Stomach (tissue), 9 donors: ENCODE results near the gene AP4M1. TPM values are rescaled to one million over a fixed set of nuclear protein-coding genes. Genes with fewer than 3 reads are reported as not detected.

Source experiments
- DNase-seq, 2 donors: peaks; one replicate each; pipeline versions ENCODE4 v3.0.0 to v3.0.0-alpha.2; 2013 to 2019
- H3K27ac ChIP-seq, 5 donors: fragments of 200-600 bp in 4 of 5; sonication (generic) in 4 of 5; one replicate each; pipeline ENCODE4 v1.5.1; 2013 to 2019; ENCODE audit warnings: mild to moderate bottlenecking in 1 of 5, moderate library complexity in 1 of 5
- H3K27me3 ChIP-seq, 3 donors: fragments of 200-600 bp; sonication (generic); one replicate each; pipeline ENCODE4 v1.5.1; 2017 to 2019; ENCODE audit warnings: mixed run types in 1 of 3
- H3K36me3 ChIP-seq, 4 donors: fragments of 200-600 bp; sonication (generic); 1 replicate in 3 of 4; 2 replicates in 1 of 4; pipeline ENCODE4 v1.5.1; 2016 to 2019
- H3K4me1 ChIP-seq, 4 donors: fragments of 200-600 bp; sonication (generic); one replicate each; pipeline ENCODE4 v1.5.1; 2016 to 2019
- H3K4me3 ChIP-seq, 4 donors: fragments of 200-600 bp; sonication (generic) in 3 of 4; one replicate each; pipeline ENCODE4 v1.5.1; 2016 to 2019; ENCODE audit warnings: mild to moderate bottlenecking in 1 of 4
- H3K9me3 ChIP-seq, 4 donors: fragments of 200-600 bp; sonication (generic); one replicate each; pipeline ENCODE4 v1.5.1; 2016 to 2019
- EP300 ChIP-seq: sonication (generic); formaldehyde crosslinking; IDR thresholded peaks from one replicate; pipeline ENCODE4 v1.6.1; 2017; ENCODE audit warnings: antibody characterized with exemption
- POLR2A ChIP-seq, 4 donors: fragments of 450-650 bp; IDR thresholded peaks; one replicate each; pipeline ENCODE4 v1.6.1; 2016; ENCODE audit warnings: antibody characterized with exemption in 4 of 4, control low read depth in 2 of 4, mild to moderate bottlenecking in 1 of 4, moderate library complexity in 1 of 4
- POLR2AphosphoS5 ChIP-seq, 3 donors: sonication (generic); formaldehyde crosslinking; IDR thresholded peaks; one replicate each; pipeline ENCODE4 v1.6.1; 2016; ENCODE audit warnings: antibody characterized with exemption in 3 of 3
- WGBS, 5 donors: extraction: QIAGEN DNeasy Blood & Tissue Kit in 3 of 5; methylation state at CpG; one replicate each; pipeline versions ENCODE4 v1.1.5 to v1.1.7; 2013 to 2018; 5-methylcytosine and 5-hydroxymethylcytosine counted together
- intact Hi-C: fragments of 100-400 bp; cut with DNase I; formaldehyde crosslinking; loops from one replicate; pipeline ENCODE4 v1.15.1; 2023; ENCODE audit warnings: low total_unique reads
- polyA plus RNA-seq, 3 donors: library from polyadenylated mRNA; stranded (reverse); fragments of 200-250 nt; gene quantifications; one replicate each; pipeline ENCODE4 v1.2.3, GENCODE V29; 2013
- total RNA-seq, 5 donors: library from RNA; depleted of rRNA; stranded (reverse); fragments of >200 nt; gene quantifications; one replicate each; pipeline versions ENCODE4 v1.1.0 to v1.2.3, GENCODE V29; 2014 to 2016
- TF ChIP-seq, protein P1 (sequence below), 7 experiments: fragments of 450-650 bp in 4 of 7; fragments of 200-600 bp in 3 of 7; sonication (generic) in 3 of 7; IDR thresholded peaks; one replicate each; pipeline ENCODE4 v1.5.1; 2016 to 2019; ENCODE audit warnings: antibody characterized with exemption in 7 of 7, control low read depth in 2 of 7, mild to moderate bottlenecking in 1 of 7
- donor health status: healthy with polysubstance abuse.
- donor health status: Bipolar disorder and iron deficiency.
- donor health status: healthy.

The AP4M1 gene
- total and polyA plus RNA-seq, 8 donors, result 8.4 to 103 (median 20.5) TPM

DNA sequence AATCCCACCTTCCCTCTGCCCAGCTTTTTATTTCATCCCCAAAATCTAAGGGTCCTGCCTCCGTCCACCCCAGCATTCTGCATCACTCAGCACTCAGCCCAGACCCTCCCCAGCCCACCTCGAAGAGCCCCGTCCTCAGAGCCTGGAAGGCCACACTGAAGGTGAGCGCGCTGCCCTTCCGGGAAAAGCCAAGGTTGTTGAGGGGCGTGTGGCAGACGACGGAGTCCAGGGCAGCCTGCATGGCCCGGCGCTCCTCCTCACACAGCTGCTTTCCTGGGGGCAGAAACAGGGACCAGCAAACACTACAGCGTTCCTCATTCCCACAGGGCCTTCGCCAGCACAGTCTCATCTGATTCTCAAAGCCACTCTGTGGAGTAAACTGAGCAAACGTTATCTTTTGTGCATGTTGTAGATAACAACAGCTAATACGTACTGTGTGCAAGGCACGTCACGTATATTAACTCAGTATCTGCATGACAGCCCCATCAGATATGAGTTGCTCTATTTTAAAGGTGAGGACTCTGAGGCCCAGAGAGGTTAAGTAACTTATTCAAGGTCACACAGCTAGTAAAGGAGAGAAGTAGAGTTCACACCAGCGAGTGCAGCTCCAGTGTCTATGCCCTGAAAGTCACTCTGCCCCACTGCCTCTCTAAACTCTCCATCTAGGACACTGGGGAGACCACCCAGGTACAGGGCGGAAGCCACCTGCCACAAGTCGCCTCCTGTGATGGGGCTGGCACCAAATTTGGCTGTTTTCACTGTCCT lies 54.3 kb downstream of the AP4M1 start:
- Histone ChIP-seq H3K4me3 (no peak overlapping the region), H3K27ac (peak overlapping the region in 4 of 5 donors; percentile 54 to 91 (median 73)), H3K27me3 (no peaks in the 10 kb centered on the region), H3K36me3 (peaks cover 31 to 63% (median 51%) of the 10 kb centered on the region in 4 donors), H3K9me3 (no peaks in the 10 kb centered on the region), H3K4me1 (peaks cover 12 to 79% (median 52%) of the 10 kb centered on the region in 4 donors)
- TF ChIP-seq, protein P1, sequence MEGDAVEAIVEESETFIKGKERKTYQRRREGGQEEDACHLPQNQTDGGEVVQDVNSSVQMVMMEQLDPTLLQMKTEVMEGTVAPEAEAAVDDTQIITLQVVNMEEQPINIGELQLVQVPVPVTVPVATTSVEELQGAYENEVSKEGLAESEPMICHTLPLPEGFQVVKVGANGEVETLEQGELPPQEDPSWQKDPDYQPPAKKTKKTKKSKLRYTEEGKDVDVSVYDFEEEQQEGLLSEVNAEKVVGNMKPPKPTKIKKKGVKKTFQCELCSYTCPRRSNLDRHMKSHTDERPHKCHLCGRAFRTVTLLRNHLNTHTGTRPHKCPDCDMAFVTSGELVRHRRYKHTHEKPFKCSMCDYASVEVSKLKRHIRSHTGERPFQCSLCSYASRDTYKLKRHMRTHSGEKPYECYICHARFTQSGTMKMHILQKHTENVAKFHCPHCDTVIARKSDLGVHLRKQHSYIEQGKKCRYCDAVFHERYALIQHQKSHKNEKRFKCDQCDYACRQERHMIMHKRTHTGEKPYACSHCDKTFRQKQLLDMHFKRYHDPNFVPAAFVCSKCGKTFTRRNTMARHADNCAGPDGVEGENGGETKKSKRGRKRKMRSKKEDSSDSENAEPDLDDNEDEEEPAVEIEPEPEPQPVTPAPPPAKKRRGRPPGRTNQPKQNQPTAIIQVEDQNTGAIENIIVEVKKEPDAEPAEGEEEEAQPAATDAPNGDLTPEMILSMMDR (IDR thresholded peaks at IDR 0.05), result no peak
- TF ChIP-seq POLR2AphosphoS5 (IDR thresholded peaks at IDR 0.05) (no peak), POLR2A (IDR thresholded peaks at IDR 0.05) (no peak), EP300 (no peak)
- intact Hi-C loops, result no loop called here
- DNase-seq, result no peak
- WGBS, 5 donors, result 58 to 75% (median 62%) methylated on average over 20 of the region's 20 CpGs

DNA sequence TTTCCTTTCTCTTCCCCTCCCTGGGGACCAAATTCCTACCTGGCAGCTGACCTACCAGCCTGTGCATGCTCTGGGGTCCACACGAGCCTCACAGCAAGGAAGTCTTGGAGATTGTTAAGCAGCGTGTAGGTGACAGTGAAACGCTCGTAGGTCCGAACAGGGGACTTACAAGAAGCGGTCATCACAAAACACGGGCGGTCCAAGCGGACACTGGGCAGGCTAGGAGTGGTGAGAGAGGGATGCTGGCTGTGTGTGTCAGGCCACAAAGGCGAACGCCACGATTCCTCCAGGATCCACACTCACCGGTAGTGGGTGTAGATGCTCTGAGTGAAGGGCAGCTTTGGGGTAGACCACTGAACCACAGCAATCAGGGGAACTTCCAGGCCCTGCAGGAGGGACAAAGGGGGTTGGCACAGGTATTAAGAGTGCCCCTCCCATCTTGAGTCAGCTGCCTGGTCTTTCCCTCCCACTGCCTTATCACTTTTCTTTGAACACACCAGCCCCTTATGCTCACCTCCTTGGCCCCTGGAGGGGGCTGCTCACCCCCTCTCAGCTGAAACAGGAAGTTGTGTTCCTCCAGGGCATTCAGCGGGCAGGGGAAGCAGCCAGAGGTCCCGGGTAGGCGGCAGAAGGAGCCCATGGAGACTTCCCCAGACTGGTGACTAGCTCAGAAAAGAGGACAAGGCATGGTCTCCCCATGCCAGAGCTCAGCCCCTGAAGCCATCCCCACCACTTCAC lies 55.1 kb downstream of the AP4M1 start:
- intact Hi-C loops, result no loop called here
- peak in 1 of 2 donors; percentile 53 for DNase-seq
- peak overlapping the region in 2 of 4 donors; percentile 86 to 99 for H3K4me3 ChIP-seq
- 71 to 78% (median 72%) methylated on average over 16 of the region's 16 CpGs for WGBS, 5 donors
- peaks cover 31 to 58% (median 49%) of the 10 kb centered on the region in 4 donors for H3K36me3 ChIP-seq
- no peaks in the 10 kb centered on the region for H3K9me3 ChIP-seq
- no peak for TF ChIP-seq EP300
- TF ChIP-seq POLR2AphosphoS5 (IDR thresholded peaks at IDR 0.05), result no peak
- TF ChIP-seq POLR2A (IDR thresholded peaks at IDR 0.05), result no peak
- TF ChIP-seq, protein P1 (IDR thresholded peaks at IDR 0.05), result no peak
- peak overlapping the region; percentile 52 to 93 (median 90) for H3K27ac ChIP-seq
- H3K27me3 ChIP-seq, result no peaks in the 10 kb centered on the region
- peaks cover 12 to 71% (median 50%) of the 10 kb centered on the region in 4 donors for H3K4me1 ChIP-seq

DNA sequence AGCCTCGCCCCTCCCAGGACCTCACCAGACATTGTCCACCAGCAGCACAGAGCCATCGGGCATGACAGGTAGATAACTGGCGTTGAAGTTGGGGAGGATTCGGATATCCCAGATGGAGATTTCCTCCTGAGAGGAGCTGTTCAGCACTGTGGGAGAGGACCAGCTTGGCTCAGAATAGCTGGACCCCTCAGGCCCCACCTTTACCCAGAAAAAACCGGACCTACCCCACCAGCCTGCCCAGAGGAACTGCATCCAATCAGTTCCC lies 55.6 kb downstream of the AP4M1 start:
- no peak for TF ChIP-seq POLR2A (IDR thresholded peaks at IDR 0.05)
- TF ChIP-seq EP300, result no peak
- TF ChIP-seq POLR2AphosphoS5 (IDR thresholded peaks at IDR 0.05), result no peak
- TF ChIP-seq, protein P1 (IDR thresholded peaks at IDR 0.05), result no peak
- 43 to 68% (median 58%) methylated on average over 5 of the region's 5 CpGs for whole genome bisulfite sequencing, 5 donors
- intact Hi-C loops, result no loop called here
- peak overlapping the region; percentile 52 to 93 (median 90) for H3K27ac ChIP-seq
- H3K4me1 ChIP-seq, result peaks cover 12 to 66% (median 50%) of the 10 kb centered on the region in 4 donors
- no peak for DNase-seq
- H3K4me3 ChIP-seq, result peak overlapping the region in 3 of 4 donors; percentile 81 to 99 (median 86)
- no peaks in the 10 kb centered on the region for H3K27me3 ChIP-seq
- no peaks in the 10 kb centered on the region for H3K9me3 ChIP-seq
- peaks cover 31 to 53% (median 46%) of the 10 kb centered on the region in 4 donors for H3K36me3 ChIP-seq

DNA sequence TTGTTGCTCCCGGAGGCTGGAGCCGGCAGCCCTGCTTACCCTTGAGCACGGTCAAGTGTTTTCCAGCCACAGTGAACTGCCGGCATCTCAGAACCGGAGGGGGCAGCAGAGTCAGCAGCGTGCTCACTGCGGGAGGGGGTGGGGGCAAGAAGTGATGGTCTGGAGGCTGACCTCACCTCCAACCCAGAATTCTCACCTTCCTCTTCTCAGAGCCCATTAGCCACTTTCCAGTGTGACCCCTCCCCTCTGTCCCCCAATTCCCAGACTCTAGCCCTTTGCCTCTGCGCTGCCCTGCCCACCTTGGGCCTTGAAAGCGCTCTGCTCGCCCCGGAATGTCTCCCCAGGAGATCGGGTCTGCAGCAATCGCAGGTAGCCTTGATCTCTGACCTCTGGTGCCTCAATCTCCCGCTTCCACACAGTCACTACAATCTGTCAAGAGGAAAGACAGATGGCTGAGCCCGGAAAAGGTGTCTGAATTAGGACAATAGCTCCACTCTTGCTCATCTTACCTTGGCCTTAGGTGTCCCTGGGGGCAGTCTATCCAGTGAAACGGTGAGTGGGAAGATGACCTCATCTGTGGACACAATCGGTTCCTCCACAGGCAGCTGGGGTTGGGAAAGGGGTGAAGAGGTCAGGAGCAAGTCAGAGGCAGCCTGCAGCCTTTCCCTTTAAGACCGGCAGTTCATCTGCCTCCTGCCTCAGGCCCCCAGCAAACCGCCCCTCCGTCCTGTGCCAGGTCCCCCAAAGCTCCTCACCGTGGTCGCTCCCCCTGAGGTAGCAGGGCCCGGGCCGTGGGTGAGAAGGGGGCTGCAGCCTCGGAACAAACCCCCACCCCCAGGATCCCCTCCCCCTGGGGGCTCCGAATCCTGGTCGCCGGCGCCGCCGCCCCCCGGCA lies 56.1 kb downstream of the AP4M1 start:
- peaks cover 12 to 60% (median 50%) of the 10 kb centered on the region in 4 donors for H3K4me1 ChIP-seq

More for the DNA sequence above, 56.1 kb downstream of the AP4M1 start:
- H3K27ac ChIP-seq, result peak overlapping the region; percentile 83 to 93 (median 90)
- H3K27me3 ChIP-seq, result no peaks in the 10 kb centered on the region
- H3K4me3 ChIP-seq, result peak overlapping the region; percentile 81 to 99 (median 91)
- TF ChIP-seq POLR2AphosphoS5 (IDR thresholded peaks at IDR 0.05) (no peak), EP300 (no peak), POLR2A (IDR thresholded peaks at IDR 0.05) (no peak)
- TF ChIP-seq, protein P1 (IDR thresholded peaks at IDR 0.05), result peak in 1 of 7 experiments; percentile 18
- 12 to 23% (median 15%) methylated on average over 23 to 32 of the region's 32 CpGs for WGBS, 5 donors
- peaks cover 31 to 47% (median 43%) of the 10 kb centered on the region in 4 donors for H3K36me3 ChIP-seq
- H3K9me3 ChIP-seq, result no peaks in the 10 kb centered on the region
- intact Hi-C loops, result no loop called here
- DNase-seq, result peak in 1 of 2 donors; percentile 72
